Activated CD8-positive, alpha-beta memory T cell treated with anti-CD3 and anti-CD28 coated beads for 36 hours (primary cell): Measurements from ENCODE around the gene PCDHA6. TPM values are rescaled to one million over a fixed set of nuclear protein-coding genes. Genes with fewer than 3 reads are reported as not detected.
"Not testable (repeated sequence)": the region's sequence is repeated elsewhere in the genome, so short reads cannot be mapped to it uniquely, and the experiment has no call there.

Source experiments
- CTCF ChIA-PET: fragments of 350-600 bp; sonication (Branson Sonifier 250); formaldehyde crosslinking; loops from one replicate; lab custom pipeline; 2021; ENCODE audit warnings: antibody characterized with exemption; lab: Charles Lee
- POLR2A ChIA-PET: fragments of 350-600 bp; sonication (Branson Sonifier 250); formaldehyde crosslinking; loops from one replicate; lab custom pipeline; 2021; ENCODE audit warnings: antibody characterized with exemption; lab: Charles Lee
- total RNA-seq, 2 experiments: library from RNA; stranded (reverse); gene quantifications; one replicate each; pipeline ENCODE4 v1.2.3, GENCODE V29; 2021

Gene PCDHA6
- total RNA-seq, 2 experiments from 2014 or later, result not detected

GRCh38 chr5:140808241-140808888, 19.4 kb upstream of the PCDHA6 start:
- CTCF ChIA-PET, POLR2A ChIA-PET: not testable (repeated sequence)

- ChIA-PET POLR2A (no interaction called here), CTCF (no interaction called here)
Observed at GRCh38 chr5:140808889-140809291, 18.9 kb upstream of the PCDHA6 start.

- POLR2A ChIA-PET, result no interaction called here
- CTCF ChIA-PET, result no interaction called here
Observed at GRCh38 chr5:140821375-140822280, 6.1 kb upstream of the PCDHA6 start, which contains the start of gene PCDHA5. Gene PCDHA5, plus strand, starts transcription at chr5:140821613.

- ChIA-PET CTCF (no interaction called here), POLR2A (no interaction called here)
Observed at GRCh38 chr5:140822281-140822629, 5.5 kb upstream of the PCDHA6 start.

- CTCF ChIA-PET, POLR2A ChIA-PET: not testable (repeated sequence)
Observed at GRCh38 chr5:140822969-140823368, 4.8 kb upstream of the PCDHA6 start.

GRCh38 chr5:140823475-140823874, 4.3 kb upstream of the PCDHA6 start:
- ChIA-PET POLR2A (no interaction called here), CTCF (no interaction called here)

- ChIA-PET POLR2A (no interaction called here), CTCF (no interaction called here)
Observed at GRCh38 chr5:140828362-140828737, 590 bp downstream of the PCDHA6 start.

- CTCF ChIA-PET, POLR2A ChIA-PET: not testable (repeated sequence)
Observed at GRCh38 chr5:140829511-140830501, 2.0 kb downstream of the PCDHA6 start.

- ChIA-PET POLR2A (no interaction called here), CTCF (no interaction called here)
Observed at GRCh38 chr5:140833993-140834392, 6.2 kb downstream of the PCDHA6 start, which contains the start of gene PCDHA7. Gene PCDHA7, plus strand, starts transcription at chr5:140834269. Its CDS starts 115 bp downstream, at chr5:140834384.

- CTCF ChIA-PET, POLR2A ChIA-PET: not testable (repeated sequence)
Observed at GRCh38 chr5:140834439-140835008, 6.8 kb downstream of the PCDHA6 start.

GRCh38 chr5:140835622-140836510, 8.1 kb downstream of the PCDHA6 start:
- ChIA-PET CTCF (no interaction called here), POLR2A (no interaction called here)

GRCh38 chr5:140840978-140841962, 13.5 kb downstream of the PCDHA6 start, which contains the start of gene PCDHA8:
Gene PCDHA8, plus strand, starts transcription at chr5:140841187. Its CDS starts 135 bp downstream, at chr5:140841322.
- POLR2A ChIA-PET, result no interaction called here
- CTCF ChIA-PET, result no interaction called here

GRCh38 chr5:140842798-140843733, 15.3 kb downstream of the PCDHA6 start:
- ChIA-PET CTCF (no interaction called here), POLR2A (no interaction called here)

GRCh38 chr5:140848139-140849102, 20.7 kb downstream of the PCDHA6 start, which contains the start of gene PCDHA9:
Gene PCDHA9, plus strand, starts transcription at chr5:140848382. Its CDS starts 114 bp downstream, at chr5:140848496.
- CTCF ChIA-PET, result interaction anchor here (0.6 kb wide), 1 partner anchor 420 kb away, joined by 3 read pairs; no protein-coding TSS in a partner anchor

More at GRCh38 chr5:140848139-140849102, 20.7 kb downstream of the PCDHA6 start, which contains the start of gene PCDHA9:
- POLR2A ChIA-PET, result not testable (repeated sequence)
